HG03108 (cell line): ENCODE measurements around the gene FGFRL1.

ENCODE experiments used
- ATAC-seq: cut with Tn5 transposase; IDR thresholded peaks from one replicate; pipeline ENCODE4 v1.9.1; 2021; ENCODE audit warnings: moderate library complexity; ENCODE audit not compliant: unreplicated experiment

Gene FGFRL1

DNA sequence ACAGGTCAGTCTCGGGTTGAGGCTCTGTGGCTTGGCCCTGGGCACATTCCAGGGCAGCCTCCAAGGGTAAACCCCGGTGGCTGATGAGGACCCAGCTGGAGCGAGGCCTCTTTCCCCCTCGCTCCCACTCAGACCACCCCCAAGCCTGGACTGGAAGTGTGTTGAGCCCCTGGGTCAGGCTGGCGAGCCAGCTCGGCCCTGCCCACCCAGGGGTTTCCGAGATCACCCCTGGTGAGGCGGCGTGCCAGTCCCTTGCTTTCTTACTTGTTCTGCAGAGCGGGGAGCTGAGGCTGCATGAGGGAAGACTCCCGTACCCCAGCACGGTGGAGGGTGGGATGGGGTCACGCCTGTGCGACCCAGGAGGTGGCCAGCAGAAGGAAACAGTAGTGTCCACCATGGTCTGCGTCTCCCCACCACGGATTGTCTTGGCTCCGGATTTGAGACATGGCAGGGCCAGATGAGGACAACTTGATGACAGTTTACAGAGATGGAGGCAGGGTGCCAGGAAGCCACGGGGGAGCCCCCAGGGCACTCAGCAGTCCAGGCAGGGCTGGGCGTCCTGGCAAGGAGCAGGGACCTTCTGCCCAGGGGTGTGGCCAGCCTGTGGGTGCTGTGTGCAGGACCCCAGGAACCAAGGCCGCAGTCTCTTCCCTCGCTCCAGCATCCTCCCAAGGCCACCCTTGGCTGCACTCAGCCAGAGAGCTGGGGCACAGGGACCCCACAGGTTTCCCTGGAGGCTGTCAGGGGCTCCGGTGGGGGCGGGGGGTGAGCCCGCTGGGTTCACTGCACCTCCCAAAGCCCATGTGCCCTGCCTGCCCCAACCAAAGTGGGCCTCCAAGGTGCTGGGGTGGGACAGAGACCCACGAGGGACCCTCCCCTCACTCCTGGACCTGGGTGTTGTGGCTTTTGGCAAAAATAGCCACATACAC is 6.6 kb upstream of the FGFRL1 start:
- no peak for ATAC-seq

DNA sequence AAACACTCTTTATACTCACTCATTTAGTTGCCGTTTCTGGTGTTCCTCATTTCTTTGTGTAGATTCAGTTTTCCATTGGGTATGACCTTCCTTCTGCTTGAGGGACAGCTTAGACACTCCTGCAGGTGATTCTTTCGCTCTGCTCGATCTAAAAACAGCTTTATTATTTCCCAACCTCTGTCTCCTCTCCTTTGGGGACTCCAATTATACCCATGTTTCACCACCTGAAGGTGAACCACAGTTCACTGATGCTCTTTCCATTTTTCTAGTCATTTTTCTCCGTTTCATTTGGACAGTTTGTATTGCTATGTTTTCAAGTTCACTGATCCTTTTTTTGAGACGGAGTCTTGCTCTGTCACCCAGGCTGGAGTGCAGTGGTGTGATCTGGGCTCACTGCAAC is 4.6 kb upstream of the FGFRL1 start:
- ATAC-seq, result no peak

DNA sequence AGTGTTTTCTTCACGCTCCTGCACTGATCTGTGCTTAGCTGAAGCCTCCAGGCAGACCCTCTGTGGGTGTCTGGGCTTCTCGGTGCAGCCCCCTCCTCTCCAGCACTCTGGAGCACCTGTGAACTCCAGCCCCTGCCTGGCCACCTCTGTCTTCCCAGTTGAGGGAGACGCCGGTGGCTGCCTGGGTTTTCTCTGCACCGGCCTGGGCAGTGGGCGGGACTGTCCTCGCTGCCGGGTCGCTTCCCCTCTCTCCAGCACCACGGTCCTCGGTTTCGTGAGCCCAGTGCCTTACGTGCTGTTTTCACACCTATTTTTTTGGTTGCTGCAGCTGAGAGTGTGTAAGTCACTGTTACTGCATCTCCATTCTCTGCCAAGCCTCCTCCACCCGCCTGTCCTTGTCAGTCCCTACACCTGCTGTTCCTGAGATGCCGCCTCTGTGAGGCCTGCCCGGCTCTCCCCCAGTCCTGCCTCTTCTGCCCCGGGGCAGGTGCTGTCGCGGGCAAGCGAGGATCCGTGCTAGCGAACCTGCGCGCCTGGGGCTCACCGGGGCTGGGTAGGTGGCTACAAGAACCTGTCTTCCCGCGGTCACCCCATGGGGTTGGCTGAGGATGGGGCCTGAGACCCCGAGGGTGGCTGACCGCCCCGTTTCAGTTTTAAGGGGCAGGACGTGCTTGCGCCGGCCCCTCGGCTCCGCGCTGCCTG is 2.4 kb upstream of the FGFRL1 start:
- no peak for ATAC-seq

DNA sequence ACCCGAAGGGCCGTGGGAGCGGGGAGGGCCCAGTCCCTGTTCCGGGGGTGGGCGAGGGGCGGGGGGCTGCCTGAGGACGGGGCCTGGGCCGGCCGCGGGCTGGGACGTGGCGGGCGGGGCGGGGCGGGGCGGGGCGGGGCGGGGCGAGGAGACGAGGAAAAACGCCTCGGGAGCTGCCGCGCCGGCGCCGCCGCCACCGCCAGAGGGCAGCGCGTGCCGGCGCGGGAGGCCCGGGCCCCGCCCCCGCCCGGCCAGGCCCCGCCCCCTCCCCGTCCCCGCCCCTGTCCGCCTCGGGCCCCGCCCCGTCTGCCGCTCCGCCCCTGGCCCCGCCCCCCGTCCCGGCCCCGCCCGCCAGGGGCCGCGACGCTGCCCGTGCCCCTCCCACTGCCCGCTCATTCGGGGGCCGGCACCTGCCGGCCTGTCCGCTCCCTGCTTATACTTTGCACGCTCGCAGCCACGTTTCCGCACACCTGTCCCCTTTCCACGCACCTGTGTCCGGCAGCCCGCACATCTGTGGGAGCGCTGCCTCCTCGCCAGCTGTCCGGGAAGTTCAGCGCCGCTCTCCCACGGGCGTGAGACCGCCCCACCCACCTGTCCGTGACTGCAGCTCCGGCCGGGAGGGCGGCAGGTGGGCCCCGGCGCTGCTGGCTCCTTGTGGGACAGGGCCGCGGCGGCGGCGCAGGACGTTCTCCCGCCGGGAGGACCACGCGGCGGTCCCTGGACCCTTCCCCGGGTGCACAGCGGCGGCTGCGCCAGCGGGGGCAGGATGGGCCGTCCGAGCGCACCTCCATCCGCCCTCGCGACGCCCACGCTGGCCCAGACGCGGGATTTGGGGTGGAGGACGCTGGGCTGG is 1.7 kb upstream of the FGFRL1 start:
- ATAC-seq, result no peak

DNA sequence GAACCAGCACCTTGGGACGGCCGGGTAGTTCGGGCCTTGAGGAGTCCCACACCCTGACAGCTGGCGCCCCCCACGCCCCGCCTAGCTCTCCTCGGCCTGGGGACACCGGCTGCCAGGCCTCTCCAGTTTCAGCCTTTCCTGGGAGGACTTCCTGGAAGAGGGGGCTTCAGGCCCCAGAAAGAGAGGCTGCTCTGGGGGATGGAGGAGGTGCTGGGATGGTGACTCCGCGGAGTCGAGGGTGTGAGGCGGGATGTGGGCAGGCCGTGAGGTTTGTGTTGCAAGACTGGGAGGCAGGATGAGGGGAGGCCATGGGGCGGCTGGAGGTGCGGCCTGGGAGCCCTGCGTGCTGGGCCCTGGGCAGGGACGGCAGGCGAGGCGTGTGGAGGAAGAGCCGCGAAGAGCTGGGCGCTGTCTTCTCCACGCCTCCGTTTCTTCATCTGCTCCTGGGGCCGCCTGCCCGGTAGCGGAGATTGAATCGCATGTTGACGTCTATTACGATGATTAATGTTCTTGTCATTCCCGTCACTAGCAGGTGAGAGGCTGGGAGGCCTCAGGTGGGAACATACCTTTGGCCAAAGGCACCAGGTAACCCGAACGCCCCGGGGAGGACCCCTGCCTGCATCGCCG is 918 bp upstream of the FGFRL1 start:
- no peak for ATAC-seq

DNA sequence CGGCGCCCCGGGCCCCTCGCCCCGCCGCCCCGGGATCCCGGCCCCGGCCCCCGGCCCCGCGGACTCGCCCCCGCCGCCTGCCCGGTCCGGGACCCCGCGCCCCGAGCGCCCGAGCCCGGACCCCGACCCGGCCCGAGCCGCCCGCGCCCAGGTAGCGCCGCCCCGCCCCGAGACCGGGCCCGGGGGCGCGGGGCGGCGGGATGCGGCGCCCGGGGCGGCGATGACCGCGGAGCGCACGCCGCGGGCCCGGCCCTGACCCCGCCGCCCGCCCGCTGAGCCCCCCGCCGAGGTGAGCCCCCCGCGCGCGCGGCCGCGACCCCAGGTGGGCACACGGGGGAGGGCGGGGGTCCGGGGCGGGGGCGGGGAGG is 224 bp downstream of the FGFRL1 start:
- ATAC-seq, result no peak

DNA sequence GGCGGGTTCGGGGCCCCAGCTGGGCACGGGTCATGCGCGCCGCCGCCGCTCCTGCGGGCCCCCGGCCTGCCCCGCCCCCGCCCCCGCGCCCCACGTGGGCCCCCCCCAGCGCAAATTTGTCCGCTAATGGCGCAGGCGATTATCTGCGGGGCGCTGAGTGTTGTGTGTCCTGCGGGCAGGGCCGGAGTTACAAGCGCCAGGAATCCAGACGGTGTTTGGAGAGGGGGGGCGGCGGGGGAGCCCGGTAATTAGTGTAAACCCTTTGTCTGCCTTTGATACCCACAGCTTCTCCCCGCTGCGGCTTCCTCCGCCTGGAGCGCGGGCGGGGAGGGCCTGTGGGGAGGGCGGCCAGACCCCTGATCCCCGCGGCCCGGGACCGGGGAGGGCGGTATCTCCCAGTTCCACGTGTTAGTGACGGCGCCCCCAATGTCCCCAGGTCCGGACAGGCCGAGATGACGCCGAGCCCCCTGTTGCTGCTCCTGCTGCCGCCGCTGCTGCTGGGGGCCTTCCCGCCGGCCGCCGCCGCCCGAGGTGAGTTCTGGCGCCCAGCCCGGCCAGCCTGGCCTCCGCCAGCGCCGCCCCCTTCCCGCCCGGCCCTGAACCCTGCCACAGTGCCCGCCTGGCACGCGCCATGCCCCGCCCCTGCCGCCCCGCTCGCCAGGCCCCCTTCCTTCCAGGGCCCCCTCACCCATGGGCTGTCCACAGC is 761 bp downstream of the FGFRL1 start:
- no peak for ATAC-seq

DNA sequence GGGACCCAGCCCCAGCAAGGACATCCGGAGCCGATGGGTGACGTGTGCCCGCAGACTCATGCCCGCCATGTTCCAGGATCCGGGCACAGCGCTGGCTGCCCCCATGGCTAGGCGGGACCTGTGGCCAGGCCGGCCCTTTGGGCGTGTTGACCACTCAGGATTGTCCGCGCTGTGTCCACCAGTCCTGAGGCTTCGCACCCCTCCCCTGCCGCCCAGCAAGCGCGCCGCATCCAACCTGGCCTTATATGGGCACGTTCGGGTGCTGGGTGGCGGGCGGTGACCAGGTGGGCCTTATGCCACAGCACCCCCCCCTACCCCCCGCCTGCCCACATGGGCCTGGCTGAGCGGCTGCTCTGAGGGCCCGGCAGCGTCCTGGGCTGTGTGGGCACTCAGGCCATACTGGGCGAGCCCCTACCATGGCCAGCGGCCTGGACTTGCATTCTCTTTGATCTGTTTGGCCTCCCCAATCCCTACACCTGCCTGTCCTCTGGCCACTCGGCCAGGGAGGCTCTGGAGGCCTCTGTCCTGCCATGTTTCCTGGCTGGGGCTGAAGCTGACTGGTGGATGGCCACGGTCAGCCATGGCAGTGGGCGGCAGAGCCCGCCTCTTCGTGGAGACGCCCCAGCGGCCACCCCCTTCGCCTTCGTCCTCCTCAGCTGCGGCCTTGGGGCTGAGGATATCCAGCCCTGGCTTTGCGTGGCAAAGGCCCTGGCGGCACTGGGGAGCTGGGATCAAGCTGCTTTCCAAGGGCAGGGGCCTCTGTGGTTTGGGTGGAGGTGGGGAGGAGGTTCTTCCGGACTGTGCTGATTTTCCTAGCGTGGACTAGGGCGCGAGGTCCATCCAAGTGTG is 2.0 kb downstream of the FGFRL1 start:
- no peak for ATAC-seq

DNA sequence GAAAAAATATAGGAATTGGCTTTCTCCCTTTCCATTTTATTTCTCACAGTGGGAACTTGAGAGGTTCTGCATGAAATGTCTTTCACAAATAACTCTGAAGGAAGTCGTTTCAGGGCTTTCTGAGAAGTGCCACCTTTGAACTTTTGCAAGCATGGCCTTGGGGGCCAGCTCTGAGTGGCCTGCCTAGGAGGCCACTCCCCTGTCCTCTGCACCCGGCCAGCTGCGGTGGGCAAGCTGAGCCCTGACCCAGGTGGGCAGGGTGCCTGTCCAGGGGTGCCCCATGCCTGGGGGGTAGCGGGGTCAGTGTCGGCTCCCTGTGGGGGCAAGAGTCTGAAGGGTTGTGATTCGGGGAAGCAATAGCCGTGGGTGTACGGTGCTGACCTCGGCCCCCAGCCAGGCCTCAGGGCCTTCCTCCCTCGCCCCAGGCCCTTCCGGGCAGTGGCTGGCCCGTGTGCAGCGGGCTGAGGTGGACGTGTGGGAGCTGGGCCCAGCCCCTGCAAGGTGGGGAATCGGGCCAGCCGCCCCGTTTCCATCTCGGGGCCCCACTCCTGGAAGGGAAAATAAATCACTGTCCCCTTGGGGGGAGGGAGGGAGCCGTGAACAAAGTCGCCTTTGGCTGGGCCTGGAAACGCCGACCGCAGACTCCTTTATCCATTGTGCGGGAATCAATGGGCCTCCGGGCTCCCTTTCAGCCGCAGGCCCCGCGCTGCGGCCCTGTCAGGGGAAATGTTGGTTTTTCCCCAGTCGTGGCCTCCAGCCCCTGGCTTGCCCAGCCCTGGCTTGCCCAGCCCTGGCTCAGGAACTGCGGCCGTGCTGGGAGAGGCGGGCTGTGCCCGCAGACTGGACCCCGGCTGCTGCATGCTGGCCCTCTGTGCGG is 3.1 kb downstream of the FGFRL1 start:
- ATAC-seq, result no peak

DNA sequence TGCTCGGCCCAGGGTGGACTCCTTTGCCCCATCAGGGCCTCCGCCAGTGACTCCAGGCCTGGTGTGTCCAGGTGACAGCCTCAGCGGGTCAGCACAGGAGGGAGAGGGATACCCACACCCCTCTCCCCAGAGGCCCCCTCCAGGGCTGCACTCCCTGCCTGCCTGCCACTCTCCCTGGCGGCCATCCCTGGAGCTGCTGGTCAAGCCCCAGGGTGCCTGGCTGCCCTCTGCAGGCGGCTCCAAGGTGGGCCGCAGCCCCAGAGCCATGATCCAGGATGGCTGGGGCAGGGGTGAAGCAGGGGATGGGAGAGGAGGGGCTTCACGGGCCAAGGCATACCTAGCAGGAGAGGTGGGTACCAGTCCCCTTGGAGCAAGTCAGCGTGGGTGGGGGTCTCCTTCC is 3.8 kb downstream of the FGFRL1 start:
- no peak for ATAC-seq

DNA sequence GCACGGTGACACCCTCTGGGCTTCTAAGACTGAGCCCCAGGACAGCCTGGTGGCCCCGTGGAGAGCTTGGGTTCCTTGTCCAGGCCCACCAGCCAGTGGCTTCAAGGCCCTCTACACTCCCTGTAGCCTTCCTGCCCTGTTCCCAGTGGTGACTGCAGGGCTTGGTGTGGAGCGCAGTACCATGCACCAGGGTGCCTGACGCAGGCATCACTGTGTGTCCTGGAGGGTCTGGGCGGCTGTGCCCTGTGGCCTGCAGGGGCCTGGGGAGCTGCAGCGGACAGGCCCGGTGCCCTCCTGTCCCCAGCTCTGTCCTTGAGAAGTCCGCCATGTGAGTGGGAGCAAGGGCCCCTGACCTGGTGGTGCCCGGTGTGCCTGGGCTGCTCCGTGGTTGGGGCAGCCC is 4.3 kb downstream of the FGFRL1 start:
- ATAC-seq, result no peak

DNA sequence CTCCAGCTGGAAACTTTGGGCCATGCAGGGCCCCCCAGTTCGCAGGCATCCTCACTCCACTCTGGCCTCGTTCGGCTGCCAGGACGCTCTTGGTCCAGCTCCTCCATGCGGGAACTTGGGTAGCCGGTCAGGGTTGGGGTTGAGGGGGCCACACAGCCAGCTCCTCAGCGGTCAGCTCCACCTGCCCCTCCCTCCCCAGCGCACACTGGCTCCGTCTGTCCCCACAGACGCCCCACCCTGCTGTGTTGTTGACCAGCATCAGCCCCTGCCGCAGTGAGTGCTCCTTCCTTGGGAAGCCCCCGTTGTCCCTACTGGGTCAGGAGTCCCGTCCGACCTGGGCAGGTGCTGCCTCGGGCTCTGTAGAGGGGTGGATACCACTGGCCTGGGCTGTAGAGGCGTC is 5.8 kb downstream of the FGFRL1 start:
- no peak for ATAC-seq

DNA sequence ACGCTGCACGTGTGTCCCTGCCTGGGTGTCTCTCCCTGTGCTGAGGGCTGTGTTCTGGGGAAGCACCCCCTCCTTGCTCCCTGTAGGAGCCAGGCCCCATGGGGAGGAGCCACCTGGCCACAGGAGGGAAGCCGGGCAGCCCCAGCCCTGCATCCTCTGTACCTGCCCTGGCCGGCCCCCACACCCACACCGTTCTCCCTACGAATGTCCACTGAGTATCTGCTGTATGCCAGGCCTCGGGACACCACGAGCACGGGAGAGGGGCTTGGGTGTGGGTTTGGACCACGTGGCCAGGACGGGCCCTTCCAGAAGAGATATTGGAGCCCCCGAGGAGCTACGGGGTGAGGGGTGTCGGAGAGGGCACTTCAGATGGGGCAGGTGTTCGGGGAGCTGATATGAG is 6.3 kb downstream of the FGFRL1 start:
- no peak for ATAC-seq

DNA sequence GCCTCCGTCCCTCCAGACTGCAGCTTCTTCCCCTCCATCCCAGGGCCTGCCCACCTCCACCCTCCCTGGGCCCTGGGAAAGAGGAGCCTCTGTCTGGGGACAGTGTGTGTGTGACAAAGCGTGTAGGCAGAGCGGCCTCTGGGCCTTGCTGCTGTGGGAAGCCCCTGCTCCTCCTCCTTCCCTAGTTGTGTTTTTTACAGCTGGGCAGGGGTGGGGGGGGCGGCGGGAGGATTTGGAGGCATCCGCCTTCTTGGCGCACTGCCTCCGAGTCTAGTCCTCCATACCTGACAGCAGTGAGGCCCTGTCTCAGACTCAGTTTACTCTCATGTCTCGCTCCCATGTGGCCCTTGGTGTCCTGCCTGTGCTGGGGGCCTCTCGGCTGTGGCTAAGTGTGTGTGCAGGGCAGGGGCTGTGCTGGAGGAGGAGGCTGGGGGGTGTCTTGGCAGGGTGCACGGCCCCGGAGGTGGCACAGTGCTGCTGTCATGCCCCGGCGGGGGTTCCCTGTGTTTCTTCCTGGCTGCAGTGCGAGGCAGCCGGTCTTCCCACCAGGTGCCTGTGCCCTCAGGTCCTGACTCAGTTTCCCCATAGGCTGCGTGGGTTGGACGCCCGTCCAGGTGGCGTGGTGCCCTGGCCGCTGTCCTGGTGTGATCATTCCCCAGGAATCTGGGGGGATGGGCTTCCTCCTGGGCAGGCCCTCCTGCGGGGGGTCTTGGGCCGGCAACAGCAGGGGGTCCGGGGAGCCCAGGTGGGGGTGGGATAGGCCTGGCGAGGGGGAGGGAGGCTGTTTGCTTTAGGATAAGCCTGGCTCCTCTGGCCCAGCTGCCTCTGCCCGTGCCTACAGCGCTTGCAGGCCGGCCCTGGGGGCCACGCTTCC is 7.0 kb downstream of the FGFRL1 start:
- ATAC-seq, result no peak

DNA sequence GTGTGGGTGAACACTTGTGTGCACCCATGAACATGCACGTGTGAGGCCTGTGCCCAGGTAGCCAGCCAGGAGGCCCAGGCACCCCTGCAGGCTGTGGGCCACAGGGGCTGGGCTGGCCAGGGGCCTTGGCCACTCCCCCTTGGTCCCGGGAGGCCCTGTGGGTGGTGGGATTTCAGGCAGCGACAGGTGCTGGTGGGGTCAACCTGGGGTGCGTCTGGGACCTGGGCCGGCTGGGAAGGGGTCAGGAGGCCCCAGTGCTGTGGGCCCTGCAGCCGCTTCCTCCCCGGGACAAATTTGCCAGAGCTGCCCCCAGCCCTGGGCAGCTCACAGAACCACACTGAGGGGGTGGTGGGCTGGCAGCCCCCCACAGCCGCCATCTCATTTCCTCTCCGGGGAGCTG is 7.9 kb downstream of the FGFRL1 start:
- no peak for ATAC-seq

DNA sequence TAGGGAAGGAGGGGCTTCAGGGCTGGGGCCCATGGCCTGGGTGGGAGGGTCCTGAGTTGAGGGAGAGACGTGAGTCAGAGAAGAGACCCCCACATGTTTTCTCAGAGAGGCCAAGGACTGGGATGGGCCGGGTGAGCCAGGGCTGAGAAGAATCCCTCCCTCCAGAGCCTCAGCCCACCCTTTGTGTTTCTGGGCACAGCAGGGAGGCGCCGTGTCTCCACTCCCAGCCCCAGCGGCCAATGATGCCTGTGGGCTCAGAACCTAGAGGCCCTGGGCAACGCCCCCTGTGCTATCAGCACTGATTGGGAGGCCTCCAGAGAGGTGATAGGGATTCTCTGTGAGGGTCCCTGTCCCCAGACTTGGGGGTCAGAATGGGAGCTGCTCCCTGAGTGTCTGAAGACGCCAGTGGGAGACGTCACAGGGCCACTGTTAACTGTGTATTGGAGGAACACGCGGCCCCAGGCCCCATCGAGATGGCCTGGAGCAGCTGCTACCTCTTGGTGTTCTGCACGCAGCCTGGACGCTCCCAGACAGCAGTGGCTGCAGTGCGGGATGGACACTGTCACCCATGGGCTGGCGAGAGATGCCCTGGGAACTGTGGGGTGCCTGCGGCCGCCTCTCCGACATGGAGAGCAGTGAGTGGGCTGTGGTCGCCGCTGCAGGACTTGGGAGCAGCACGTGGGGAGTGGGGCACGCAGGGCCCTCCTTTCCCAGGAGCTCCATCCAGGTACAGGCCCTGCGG is 8.5 kb downstream of the FGFRL1 start:
- no peak for ATAC-seq
